Loucy (cell line): Measurements from ENCODE around the gene UBA52.
"Not testable (repeated sequence)": the region's sequence is repeated elsewhere in the genome, so short reads cannot be mapped to it uniquely, and the experiment has no call there.

Experiments
- H2AFZ ChIP-seq: fragments of 200-600 bp; sonication (generic); 2 replicates; pipeline ENCODE4 v1.6.0; 2016; ENCODE audit warnings: antibody characterized with exemption, mild to moderate bottlenecking, low read length, moderate library complexity
- H3F3A ChIP-seq: fragments of 200-600 bp; 2 replicates; pipeline ENCODE4 v1.6.0; 2016; ENCODE audit warnings: antibody characterized with exemption, low read depth, mild to moderate bottlenecking
- H3K27me3 ChIP-seq: fragments of 200-600 bp; sonication (generic); 2 replicates; pipeline ENCODE4 v1.6.1; 2014; ENCODE audit warnings: low read length, mild to moderate bottlenecking; ENCODE audit not compliant: insufficient read depth, poor library complexity, severe bottlenecking
- H3K36me3 ChIP-seq: fragments of 200-600 bp; sonication (generic); 2 replicates; pipeline ENCODE4 v1.6.1; 2016; ENCODE audit warnings: low read length; ENCODE audit not compliant: insufficient read depth
- H3K4me1 ChIP-seq: fragments of 200-600 bp; sonication (generic); 2 replicates; pipeline ENCODE4 v1.5.1; 2014; ENCODE audit warnings: low read length, mild to moderate bottlenecking; ENCODE audit not compliant: insufficient read depth, poor library complexity, severe bottlenecking
- H3K4me2 ChIP-seq: fragments of 200-600 bp; sonication (generic); 2 replicates; pipeline ENCODE4 v1.6.0; 2014; ENCODE audit warnings: antibody characterized with exemption, low read length, low read depth, mild to moderate bottlenecking; ENCODE audit not compliant: poor library complexity, severe bottlenecking
- H3K4me3 ChIP-seq: fragments of 200-600 bp; sonication (generic); 2 replicates; pipeline ENCODE4 v1.5.1; 2014; ENCODE audit warnings: low read length, mild to moderate bottlenecking, mixed read lengths; ENCODE audit not compliant: poor library complexity, severe bottlenecking
- H3K79me2 ChIP-seq: fragments of 200-600 bp; sonication (generic); 2 replicates; pipeline ENCODE4 v1.6.1; 2014; ENCODE audit warnings: low read length; ENCODE audit not compliant: insufficient read depth
- H3K9ac ChIP-seq: fragments of 200-600 bp; sonication (generic); 2 replicates; pipeline ENCODE4 v1.6.0; 2014; ENCODE audit warnings: mild to moderate bottlenecking, low read depth, low read length, moderate library complexity; ENCODE audit not compliant: poor library complexity, severe bottlenecking
- H3K9me2 ChIP-seq: fragments of 200-600 bp; sonication (generic); replicated peaks from 2 replicates; pipeline ENCODE4 v1.6.1; 2016; ENCODE audit warnings: low read depth, low read length, mixed read lengths
- H3K9me3 ChIP-seq: fragments of 200-600 bp; sonication (generic); 2 replicates; pipeline ENCODE4 v1.6.1; 2014; ENCODE audit warnings: mild to moderate bottlenecking, antibody characterized with exemption, low read length, low read depth; ENCODE audit not compliant: insufficient read depth
- H4K20me1 ChIP-seq: fragments of 200-600 bp; sonication (generic); 2 replicates; pipeline ENCODE4 v1.6.0; 2014; ENCODE audit warnings: antibody characterized with exemption, low read length, mild to moderate bottlenecking; ENCODE audit not compliant: insufficient read depth, poor library complexity, severe bottlenecking
- CTCF ChIP-seq: fragments of 200-600 bp; sonication (generic); conservative IDR thresholded peaks from 2 replicates; pipeline ENCODE4 v1.5.1; 2014; ENCODE audit warnings: mild to moderate bottlenecking, antibody characterized with exemption, low read length
- EZH2phosphoT487 ChIP-seq: fragments of 200-600 bp; IDR thresholded peaks from 2 replicates; pipeline ENCODE4 v1.6.1; 2018; ENCODE audit warnings: antibody characterized with exemption, mild to moderate bottlenecking, moderate library complexity, borderline replicate concordance

UBA52 gene

GRCh38 chr19:18571564-18572344 lies at the start of gene UBA52:
Gene UBA52 (plus strand): TSS chr19:18571857. CDS start chr19:18573301, 1,444 bp downstream.
- Histone ChIP-seq H3K9me3 (no peaks in the 10 kb centered on the region), H3K36me3 (peaks cover 43% of the 10 kb centered on the region; the same call in 1 of the 2 replicates), H4K20me1 (peaks cover 21% of the 10 kb centered on the region), H3K4me1 (peaks cover 19% of the 10 kb centered on the region), H3K27me3 (no peaks in the 10 kb centered on the region), H3K79me2 (peaks cover 37% of the 10 kb centered on the region), H3K4me2 (peak within 1 kb of the TSS; percentile 96), H3F3A (peaks cover 3% of the 10 kb centered on the region; the same call in 1 of the 2 replicates), H3K9me2 (no peaks in the 10 kb centered on the region), H3K4me3 (peak within 1 kb of the TSS; percentile 88), H3K9ac (peak within 1 kb of the TSS; percentile 88), H2AFZ (peak within 1 kb of the TSS; percentile 78)
- no peak for TF ChIP-seq EZH2phosphoT487
- no peak for TF ChIP-seq CTCF

GRCh38 chr19:18522124-18522861 lies 49.4 kb upstream of the UBA52 start:
- H3K4me3 ChIP-seq = peak overlapping the region; percentile 76
- H3K36me3 ChIP-seq = no peaks in the 10 kb centered on the region
- H3K9ac ChIP-seq = peak overlapping the region; percentile 93
- H3F3A ChIP-seq = no peaks in the 10 kb centered on the region
- peaks cover 23% of the 10 kb centered on the region for H4K20me1 ChIP-seq
- no peak for TF ChIP-seq CTCF
- no peak for TF ChIP-seq EZH2phosphoT487
- peak overlapping the region; percentile 47 for H3K4me2 ChIP-seq
- H3K9me3 ChIP-seq = no peaks in the 10 kb centered on the region
- H3K9me2 ChIP-seq = no peaks in the 10 kb centered on the region
- no peaks in the 10 kb centered on the region for H3K27me3 ChIP-seq
- H2AFZ ChIP-seq = peak overlapping the region; percentile 82; the same call in 1 of the 2 replicates
- H3K4me1 ChIP-seq = peaks cover 12% of the 10 kb centered on the region
- H3K79me2 ChIP-seq = peaks cover 45% of the 10 kb centered on the region

GRCh38 chr19:18522862-18523440 lies 48.7 kb upstream of the UBA52 start:
- not testable (repeated sequence) for H3K9me3 ChIP-seq, H3K36me3 ChIP-seq, H3K27me3 ChIP-seq, H3F3A ChIP-seq, H3K9me2 ChIP-seq
- H3K9ac ChIP-seq = peak overlapping the region; percentile 9
- H4K20me1 ChIP-seq = peaks cover 18% of the 10 kb centered on the region
- H2AFZ ChIP-seq = peak overlapping the region; percentile 82; the same call in 1 of the 2 replicates
- peaks cover 11% of the 10 kb centered on the region for H3K4me1 ChIP-seq
- peak overlapping the region; percentile 47 for H3K4me2 ChIP-seq
- TF ChIP-seq CTCF = 0 out of 2 replicates have a peak, but pooled peaks have one; percentile 18
- H3K4me3 ChIP-seq = peak overlapping the region; percentile 66
- peaks cover 39% of the 10 kb centered on the region for H3K79me2 ChIP-seq
